NCI-H2171 (cell line): ENCODE data around the gene DLG3.
A peak's percentile ranks its signal among the peaks of the same experiment; 100 is the strongest.

Experiments used
- DNase-seq: peaks from one replicate; lab custom pipeline; 2025; lab: John Stamatoyannopoulos, UW

DLG3 gene

GRCh38 chrX:70437921-70438665 lies 6.5 kb upstream of the DLG3 start:
- no peak for DNase-seq

GRCh38 chrX:70439016-70439415 lies 5.6 kb upstream of the DLG3 start:
- no peak for DNase-seq

DNA sequence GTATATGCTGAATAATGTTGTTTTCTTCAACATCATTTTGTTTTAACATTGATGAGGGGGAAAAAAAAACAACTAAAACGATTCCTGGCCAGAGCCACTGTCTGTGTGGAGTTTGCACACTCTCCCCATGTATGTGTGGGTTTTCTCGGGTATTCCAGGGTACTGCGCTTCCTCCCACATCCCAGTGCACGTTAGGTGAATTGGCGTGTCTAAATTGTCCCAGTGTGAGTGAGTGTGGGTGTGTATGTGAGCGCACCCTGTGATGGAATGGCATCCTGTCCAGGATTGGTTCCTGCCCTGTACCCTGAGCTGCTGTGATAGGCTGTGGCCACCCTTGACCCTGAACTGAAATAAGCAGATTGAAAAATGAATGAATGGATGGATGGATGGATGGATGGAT lies 2.4 kb upstream of the DLG3 start:
- DNase-seq = no peak

DNA sequence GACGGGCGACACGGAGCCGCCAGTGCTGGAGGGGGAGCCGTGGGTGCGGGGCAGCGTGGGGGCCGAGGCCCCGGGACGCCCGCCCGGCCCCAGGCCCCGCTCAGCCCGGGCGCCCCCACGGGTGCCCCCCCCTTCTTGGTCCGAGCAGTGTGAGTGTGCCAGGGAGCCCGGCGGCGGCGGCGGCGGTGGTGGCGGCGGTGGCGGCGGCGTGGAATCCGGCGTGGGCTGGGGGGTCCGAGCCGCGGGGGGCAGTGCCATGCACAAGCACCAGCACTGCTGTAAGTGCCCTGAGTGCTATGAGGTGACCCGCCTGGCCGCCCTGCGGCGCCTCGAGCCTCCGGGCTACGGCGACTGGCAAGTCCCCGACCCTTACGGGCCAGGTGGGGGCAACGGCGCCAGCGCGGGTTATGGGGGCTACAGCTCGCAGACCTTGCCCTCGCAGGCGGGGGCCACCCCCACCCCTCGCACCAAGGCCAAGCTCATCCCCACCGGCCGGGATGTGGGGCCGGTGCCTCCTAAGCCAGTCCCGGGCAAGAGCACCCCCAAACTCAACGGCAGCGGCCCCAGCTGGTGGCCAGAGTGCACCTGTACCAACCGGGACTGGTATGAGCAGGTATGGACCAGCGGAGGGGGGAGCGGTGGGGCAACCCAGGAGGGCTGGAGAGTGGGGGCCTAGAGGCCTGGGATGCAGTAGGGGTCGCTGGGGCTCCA lies 466 bp downstream of the DLG3 start:
- no peak for DNase-seq

GRCh38 chrX:70445951-70446350 lies 1.3 kb downstream of the DLG3 start:
- DNase-seq = no peak

- no peak for DNase-seq
These were observed 2.0 kb downstream of the DLG3 start for GRCh38 chrX:70446380-70447350.

DNA sequence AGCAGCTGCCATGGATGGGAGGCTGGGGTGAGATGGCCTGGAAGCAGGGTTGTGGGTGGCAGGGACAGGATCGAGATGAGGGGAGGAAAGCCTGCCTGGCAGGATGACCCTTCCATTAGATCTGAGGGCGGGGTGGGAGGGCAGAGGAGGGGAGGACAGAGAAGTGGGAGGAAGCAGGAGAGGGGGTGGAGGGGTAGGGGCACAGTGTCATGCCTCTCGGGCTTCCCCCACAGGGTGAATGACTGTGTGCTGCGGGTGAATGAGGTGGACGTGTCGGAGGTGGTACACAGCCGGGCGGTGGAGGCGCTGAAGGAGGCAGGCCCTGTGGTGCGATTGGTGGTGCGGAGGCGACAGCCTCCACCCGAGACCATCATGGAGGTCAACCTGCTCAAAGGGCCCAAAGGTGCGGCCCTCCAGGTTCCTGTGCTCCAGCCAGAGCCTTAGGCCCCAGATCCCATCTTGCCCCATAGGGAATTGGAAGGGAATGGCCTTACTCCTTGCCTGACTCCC lies 4.9 kb downstream of the DLG3 start:
- DNase-seq = no peak

GRCh38 chrX:70452143-70452733 lies 7.6 kb downstream of the DLG3 start:
- peak; percentile 10 for DNase-seq

GRCh38 chrX:70453024-70453618 lies 8.5 kb downstream of the DLG3 start:
- no peak for DNase-seq

- peak; percentile 80 for DNase-seq
These were observed 10.1 kb downstream of the DLG3 start for GRCh38 chrX:70454441-70455365.

GRCh38 chrX:70455366-70456202 lies 10.9 kb downstream of the DLG3 start:
- DNase-seq = no peak

GRCh38 chrX:70456256-70456655 lies 11.6 kb downstream of the DLG3 start:
- DNase-seq = no peak

- DNase-seq = no peak
These were observed 16.4 kb downstream of the DLG3 start for GRCh38 chrX:70461026-70461425.

- no peak for DNase-seq
These were observed 19.4 kb downstream of the DLG3 start for GRCh38 chrX:70464051-70464450.

DNA sequence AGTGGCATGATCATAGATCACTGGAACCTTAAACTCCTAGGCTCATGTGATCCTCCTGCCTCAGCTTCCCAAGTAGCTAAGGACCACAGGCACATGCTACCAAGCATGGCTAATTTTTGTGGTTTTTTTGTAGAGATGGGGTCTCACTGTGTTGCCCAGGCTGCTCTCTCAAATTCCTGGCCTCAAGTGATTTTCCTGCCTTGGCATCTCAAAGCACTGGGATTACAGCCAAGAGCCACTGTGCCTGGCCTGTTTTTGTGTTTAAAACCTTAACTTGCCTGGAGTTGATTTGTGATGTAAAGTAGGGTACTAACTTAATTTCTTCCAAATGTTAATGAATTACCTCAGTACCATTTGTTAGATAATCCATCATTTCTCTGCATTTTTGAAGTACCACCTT lies 22.3 kb downstream of the DLG3 start:
- DNase-seq = no peak

DNA sequence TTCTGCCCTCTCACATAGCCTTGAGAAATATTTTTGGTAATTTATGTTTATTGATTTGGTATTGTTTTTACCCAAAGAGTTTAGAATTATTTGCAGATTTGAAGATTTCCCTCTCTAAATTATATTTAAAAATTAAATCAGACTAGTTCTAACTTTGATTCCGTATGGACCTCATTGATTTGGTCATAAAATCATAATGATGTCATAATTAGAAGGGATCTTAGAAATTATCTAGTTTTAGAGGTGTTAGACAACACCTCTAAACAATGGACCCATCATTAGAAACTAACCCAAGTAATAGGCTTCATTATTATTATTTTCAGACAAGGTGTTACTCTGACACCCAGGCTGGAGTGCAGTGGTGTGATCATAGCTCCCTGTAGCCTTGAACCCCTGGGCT lies 24.1 kb downstream of the DLG3 start:
- DNase-seq = no peak

- no peak for DNase-seq
These were observed 26.2 kb downstream of the DLG3 start for GRCh38 chrX:70470850-70471289.

GRCh38 chrX:70476166-70476933 lies 31.7 kb downstream of the DLG3 start:
- no peak for DNase-seq
